Daoy (cell line): ENCODE data around the gene CYTH4. TPM values are rescaled to one million over a fixed set of nuclear protein-coding genes. Genes with fewer than 3 reads are reported as not detected.
"Not testable (repeated sequence)": the region's sequence is repeated elsewhere in the genome, so short reads cannot be mapped to it uniquely, and the experiment has no call there.

Source experiments
- DNase-seq: peaks from one replicate; pipeline ENCODE4 v3.0.0-alpha.2; 2015; ENCODE audit warnings: low read depth
- total RNA-seq: library from RNA; depleted of rRNA; stranded (reverse); fragments of >200 nt; shearing (Covaris generic); gene quantifications from 2 replicates; pipeline ENCODE4 v1.2.3, GENCODE V29; 2014

The CYTH4 gene
- total RNA-seq, 1 experiment from 2014 or later = 1.7 TPM

DNA sequence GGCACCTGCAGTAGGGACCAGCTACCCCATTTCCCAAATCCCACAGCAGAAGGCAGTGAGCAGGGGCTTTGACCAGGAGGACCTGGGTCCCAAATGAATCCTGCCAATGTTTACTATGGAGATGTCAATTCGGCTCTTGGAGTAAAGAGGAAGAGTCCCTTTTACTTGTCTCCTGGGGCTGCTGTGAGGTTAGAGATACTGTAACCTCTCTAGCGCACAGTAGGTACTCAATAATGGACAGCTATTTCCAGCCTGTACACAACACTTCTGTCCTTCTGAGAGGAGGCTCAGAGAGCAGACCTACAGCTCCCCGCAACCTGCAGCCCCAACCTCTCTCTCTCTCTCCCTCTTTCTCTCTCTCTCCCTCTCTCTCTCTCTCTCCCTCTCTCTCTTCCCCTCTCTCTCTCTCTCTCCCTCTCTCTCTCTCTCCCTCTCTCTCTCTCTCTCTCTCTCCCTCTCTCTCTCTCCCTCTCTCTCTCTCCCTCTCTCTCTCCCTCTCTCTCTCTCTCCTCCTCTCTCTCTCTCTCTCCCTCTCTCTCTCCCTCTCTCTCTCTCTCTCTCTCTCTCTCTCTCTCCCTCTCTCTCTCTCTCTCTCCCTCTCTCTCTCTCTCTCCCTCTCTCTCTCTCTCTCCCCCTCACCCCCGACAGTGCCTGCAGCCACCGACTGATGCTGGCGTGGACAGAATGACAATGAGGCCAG is 46.4 kb downstream of the CYTH4 start:
- not testable (repeated sequence) for DNase-seq

DNA sequence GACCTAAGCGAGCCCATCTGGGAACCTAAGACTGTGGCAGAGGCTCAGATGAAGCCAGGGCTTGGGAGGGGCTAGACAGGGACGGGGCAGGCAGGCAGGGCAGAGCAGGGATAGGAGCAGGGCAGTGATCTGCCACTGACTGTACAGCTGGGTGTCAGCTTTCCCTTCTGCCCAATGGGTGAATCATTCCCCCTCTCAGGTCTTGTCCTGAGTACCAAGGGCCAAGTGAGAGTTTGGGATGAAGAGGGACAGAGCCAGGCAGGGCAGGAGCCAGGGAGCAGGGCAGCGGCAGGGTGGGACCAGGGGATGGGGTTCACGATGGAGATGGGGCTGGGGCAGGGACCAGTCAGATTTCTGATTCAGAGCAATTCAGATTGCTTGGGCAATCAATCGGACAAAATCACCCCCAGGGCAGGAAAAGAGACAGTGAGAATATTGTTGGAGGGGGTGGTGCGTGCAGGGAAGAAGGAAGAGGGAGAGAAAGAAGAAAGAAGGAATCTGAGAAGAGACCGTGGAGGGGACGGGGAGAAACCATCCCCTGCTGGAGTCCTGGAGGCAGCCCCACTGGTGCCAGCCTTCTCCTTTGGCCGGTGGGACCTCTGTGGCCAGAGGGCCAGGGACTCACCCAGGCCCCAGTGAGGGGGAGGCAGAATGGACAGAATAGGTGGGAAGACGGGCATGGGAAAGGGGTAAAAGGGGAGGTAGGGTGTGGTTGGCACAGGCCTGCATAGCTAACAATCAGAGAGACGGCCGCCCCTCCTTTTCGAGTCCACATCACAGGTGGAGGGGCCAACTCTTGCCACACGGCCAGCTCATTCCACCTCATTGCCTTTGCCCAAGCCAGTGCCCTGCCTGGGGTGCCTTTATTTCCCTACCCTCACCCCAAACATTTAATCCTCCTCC is 47.2 kb downstream of the CYTH4 start:
- DNase-seq = peak; percentile 62

DNA sequence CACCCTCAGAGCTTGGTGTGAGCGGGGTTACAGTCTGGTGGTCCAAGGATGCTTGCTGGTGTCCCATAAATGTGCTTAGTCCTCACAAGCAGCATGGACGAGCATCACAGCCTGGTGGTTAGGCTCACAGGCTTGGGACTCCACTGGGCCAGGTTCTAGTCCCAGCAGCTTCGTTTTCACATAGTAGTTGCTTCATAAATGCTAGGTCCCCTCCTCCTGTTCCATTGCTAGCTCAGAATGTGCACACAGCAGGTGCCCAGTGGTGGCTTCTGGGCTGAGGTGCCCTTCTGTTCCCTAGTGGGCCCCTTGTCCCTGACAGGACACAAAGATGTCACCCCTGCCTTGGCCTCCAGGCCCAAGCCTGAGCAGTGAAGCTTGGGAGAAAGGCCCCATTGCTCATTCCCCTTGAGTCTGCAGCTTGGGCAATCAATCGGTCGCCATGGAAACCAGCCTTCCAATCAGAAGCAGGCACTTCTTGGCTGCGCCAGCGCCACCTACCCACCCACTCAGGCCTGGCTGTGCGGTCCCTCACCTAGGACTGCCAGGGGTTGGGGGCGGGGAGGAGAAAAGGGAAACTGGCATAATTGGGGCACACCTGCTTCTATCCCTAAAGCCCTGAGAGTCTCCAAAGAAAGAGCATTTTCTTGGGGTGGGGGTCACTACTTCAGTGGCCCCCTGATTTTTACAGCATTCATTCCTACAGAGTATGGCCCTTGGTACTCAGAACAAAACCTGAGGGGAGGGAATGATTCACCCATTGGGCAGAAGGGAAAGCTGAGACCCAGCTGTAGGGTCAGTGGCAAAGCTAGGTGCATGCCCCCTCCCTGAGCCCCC is 48.1 kb downstream of the CYTH4 start:
- peak; percentile 84 for DNase-seq

DNA sequence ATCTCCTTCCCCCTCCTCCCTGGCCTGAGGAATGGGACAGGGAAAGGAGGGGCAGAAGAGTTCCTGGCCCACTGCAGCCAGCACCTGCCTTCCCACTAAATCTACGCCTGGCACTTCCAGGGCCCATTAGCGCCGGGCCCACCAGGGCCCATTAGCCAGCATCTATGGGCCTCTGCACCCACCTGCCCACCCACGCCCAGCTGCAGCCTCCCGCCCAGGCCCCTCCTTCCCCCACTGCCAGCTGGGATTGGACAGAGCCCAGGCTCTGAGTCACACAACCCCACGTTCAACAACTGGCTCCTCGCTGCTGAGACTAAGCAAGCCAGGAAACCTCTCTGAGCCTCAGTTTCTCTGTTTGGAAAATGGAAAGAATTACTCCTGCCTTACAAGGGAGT is 48.7 kb downstream of the CYTH4 start:
- peak; percentile 82 for DNase-seq

DNA sequence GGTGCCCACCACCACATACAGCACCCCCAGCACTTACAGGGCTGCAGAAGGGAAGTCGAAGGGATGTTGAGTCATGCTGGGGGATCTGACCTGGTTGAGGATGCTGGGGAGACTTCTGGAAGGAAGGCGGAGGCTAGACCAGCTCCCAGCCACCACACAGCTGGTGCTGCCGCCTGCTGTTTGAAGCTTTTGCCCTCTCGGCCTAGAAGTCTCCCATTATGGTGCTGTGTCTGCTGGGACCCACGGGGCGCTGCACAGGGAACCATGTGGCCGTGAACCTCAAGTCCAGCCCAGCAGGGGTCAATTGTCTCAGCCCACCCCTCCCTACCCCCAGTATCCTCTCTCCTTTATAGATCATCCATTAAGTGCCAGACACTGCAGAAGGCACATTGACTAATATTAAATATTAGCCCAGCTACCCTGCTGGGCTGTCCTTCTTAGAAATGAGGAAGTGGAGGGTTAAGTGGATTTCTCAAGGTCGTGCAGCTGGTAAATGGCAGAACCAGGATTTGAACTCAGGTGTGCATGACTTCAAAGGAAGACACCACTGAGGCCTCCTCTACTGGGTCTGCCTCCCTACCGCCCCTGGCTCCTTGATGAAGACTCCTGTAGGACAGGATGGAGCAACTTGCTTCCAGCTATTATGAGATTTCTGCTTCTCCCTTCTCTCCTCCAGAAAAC is 49.7 kb downstream of the CYTH4 start:
- peak; percentile 58 for DNase-seq

DNA sequence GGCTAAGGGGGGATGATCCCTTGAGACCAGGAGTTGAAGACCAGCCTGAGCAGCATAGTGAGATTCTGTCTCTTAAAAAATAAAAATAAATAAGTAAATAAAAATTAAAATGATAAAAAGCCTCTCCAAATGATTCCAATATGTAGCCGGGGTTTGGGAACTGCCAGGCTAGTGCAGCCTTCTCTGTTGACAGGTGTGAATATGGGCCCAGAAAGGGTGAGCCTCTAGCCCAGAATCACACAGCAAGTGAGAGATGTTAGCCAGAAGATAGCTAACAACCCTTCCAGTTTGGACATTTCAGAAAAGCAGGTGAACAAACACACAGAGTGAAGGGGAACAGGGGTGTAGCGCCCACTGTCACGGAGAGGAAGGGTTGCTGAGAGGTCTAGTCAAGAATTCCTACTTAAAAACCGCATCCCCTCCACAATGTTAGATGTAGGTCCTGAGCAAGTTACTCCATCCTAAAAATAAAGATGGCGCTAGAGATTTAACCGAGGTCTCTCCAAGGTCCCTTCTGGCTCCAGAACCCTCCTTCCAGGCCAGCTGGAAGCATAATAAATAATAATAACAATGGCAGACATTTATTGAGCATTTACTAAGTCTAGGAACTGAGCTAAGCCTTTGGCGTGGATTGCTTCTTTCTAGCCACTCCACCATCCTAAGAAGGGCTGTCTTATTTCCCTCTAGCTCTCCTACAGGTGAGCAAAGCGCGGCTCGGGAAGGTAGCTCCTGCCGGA is 51.6 kb downstream of the CYTH4 start:
- no peak for DNase-seq

DNA sequence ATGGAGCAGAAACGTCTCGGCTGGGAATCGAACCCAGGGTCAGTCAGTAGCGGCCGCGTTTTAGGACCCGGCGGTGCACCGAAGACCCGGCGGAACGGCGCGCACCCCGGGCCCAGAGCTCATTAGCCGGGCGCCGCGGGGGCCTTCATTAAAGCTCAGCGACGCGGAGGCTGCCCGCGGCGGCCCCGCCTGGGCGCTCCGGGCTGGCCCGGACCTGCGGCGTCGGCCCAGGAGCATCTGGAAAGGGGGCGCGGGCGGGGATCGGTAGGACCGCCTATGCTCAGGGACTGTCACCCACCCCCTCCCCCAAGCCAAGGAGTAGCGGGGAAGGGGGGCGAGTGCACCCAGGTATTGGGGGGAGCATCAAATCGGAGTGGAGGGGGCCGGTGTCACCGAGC is 52.2 kb downstream of the CYTH4 start:
- no peak for DNase-seq

DNA sequence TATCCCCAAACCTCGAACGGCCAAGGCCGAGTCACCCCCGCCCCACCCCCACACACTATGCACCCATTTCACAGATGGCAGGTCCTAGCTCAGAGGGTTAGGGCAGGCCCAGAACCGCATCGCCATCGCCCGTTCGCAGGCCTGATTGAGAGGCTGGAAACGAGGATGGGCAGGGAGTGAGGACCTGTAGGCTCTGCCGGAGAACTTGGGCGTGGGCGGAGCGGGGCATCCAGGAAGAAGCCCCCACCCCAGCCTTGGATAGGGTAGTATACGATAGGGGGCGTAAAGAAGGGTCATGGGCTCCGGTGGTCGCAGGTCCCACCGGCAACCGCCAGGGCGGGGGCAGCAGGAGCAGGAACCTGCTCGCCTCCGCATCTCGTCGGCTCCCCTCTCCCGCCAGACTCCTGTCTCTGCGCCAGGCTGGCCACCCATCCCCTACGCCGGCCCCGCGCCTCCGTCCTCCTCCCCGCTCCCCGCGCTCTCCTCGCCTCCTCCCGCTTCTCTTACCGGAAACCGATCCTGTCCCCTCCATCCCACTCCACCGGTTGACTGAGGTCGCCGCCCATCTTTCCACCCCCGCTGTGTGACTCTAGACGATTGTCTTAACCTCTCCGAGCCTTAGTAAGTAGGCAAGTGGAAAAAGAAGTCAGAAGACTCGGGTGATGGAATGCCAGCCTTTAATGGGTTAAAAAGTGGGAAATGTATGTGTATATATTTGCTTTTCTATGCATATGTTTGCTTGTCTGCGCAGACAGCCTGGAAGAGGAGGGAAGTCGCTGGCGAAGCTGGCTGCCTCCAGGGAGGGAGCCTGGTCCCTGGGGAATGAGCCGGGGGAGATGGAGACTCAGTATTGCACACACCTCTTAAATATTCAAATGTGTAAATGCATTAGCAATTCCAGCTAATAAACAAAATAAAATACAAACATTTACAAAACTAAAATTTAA is 52.8 kb downstream of the CYTH4 start:
- no peak for DNase-seq

DNA sequence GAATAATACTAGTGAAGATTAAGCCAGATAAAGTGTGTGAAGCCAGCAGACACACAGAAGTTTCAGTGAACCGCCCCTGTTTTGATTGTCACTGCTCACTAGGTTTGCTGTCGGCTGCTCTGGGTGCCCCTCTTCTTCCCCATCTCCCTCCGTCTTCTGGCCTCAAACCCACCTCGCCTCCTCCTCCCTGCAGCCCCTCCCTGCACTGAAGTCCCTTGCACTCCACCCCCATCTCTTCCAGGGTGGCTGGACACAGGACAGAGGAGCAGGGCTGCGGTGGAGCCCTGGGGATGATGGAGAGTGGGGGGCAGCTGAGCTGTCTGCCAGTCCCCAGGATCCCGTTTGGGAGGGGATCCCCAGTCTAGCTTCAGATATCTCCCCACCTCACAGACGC is 53.5 kb downstream of the CYTH4 start:
- DNase-seq = no peak

DNA sequence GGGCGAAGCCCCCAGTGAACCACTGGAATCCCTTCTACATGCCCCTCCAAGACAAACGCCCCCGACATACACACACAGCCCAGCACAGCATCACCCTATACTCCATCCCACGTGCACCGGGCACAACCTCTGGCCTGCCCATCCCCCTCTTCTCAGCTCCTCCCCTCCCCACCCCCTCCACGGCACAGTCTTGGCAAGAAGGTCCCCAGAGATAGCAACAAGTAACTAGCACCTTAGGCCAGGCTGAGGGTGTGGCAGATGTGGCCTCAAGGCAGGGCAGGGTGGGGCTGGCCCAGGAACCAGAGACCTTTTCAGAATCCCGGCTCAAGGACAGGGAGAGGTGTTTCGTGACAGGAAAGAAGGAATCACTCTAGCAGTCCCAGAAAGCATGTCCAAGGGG is 54.3 kb downstream of the CYTH4 start:
- no peak for DNase-seq

DNA sequence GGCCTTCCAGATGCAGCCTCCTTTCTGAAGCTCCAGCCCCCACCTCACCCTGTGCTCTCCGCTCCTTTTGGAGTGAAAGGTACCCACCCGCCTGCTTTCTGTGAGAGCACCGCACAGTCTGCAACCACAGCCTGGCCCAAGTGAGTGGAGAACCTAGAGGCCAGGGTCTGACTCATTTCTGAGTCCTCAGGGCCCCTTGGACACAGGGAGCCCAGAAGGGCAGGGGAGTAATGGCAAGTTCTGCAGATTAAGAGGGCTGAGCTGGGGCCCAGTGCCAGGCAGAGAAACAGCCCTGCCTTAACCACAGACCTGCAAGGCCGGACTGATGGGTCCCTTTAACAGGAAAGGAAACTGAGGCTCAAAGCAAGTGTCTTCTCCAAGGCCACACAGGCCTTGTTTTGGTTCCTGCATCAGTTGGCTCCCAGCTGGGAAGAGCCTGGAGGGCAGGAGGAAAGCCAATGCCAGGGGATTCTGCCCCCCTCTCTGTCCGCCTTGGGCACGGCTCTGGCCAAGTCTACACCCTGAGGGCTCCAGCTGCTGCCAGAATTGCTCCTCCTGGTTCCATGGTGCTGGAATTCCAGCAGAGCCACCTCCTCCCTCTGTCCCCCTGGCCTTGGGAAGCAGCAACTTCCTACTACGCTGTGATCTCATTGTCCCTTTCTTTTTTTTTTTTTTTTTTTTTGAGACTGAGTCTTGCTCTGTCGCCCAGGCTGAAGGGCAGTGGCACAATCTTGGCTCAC is 55.1 kb downstream of the CYTH4 start:
- peak; percentile 36 for DNase-seq

DNA sequence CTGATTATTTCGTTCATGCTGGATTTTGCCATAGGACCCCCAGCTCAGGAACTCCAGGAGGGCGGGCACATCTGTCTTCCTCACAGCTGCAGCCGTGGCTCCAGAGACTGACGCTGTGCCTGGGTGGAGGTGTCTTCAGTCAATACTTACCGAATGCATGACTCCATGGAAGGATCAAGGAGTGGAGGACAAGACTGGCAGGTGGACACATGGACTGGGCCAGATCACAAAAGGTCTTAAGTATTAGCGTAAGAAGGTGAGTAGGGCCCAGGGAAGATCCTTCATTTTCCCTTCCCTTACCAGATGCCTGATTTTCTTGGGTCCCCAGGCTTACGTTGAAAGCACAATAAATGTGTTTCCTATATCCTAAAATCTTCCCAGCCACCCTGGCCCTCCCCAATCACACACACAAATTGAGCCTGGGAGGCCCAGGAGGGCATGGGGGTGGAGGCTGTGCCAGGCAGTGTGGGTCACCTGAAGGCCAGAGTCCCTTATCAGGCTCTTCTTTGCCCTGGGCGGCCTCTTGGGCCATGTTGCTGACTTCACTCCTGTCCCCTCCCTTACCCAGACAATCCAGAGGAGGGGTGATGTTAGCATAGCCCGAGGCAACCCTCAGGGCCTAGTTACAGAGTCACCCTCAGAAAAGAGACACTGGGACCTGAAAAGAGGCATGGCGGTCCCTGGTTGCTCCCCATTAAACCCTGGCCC is 56.4 kb downstream of the CYTH4 start:
- no peak for DNase-seq

DNA sequence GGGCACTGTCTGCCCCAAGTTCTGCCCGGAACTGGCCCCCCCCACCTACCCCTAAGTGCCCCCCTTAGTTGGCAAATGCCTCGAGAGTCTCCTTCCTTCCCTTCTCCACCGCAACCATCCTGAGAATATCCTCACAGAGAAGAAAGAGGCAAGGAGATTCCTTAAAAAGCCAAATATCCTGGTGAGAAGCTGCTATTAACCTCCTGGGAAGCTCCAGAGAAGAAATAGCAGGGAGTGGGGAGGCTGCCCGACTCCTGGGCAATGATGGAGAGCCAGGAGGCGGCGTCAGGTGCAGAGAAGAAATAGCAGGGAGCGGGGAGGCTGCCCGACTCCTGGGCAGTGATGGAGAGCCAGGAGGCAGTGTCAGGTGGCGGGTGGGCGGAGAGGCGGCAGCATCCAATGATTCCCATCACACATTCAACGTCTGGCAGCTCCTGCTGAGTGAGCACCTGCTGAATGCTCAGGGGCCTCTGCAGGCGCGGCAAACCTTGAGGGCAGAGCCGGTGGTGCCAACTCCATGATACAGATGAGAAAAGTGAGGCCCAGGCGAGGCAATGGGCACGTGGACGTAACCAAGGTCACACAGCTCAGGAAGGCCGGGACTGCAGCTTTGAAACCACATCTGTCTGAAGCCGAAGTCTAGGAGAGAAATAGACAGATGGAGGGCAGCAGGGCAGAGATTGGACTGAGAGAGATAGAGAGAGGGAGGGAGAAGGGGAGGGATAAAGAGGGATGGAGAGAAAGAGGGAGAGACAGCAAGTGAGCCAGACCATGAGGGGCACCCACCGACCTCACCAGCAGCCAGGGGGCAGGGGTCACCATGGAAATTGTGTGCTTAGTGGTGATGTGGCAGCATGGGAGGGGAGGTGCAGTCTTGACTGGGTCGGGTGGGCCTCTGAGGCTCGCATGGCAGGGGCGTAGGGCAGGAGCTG is 58.3 kb downstream of the CYTH4 start:
- no peak for DNase-seq

DNA sequence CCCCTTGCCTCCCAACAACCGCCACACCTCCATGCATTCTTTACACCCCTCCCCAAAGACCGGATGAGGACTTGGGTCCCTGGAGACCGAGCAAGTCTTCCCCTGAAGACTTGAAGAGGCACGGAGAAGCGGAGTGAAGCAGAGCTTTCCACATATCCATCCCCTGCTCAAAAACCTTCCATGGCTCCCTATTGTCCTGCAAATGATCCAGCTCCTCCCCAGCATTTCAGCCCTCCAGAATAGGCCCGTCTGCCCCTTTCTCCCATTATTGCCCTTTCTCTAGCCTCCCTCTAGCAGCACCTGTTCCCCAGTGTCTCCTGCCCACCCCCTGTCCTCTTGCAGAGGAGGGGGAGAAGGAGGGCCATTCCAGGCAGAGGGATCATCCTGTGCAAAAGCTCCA is 59.8 kb downstream of the CYTH4 start:
- DNase-seq = no peak

DNA sequence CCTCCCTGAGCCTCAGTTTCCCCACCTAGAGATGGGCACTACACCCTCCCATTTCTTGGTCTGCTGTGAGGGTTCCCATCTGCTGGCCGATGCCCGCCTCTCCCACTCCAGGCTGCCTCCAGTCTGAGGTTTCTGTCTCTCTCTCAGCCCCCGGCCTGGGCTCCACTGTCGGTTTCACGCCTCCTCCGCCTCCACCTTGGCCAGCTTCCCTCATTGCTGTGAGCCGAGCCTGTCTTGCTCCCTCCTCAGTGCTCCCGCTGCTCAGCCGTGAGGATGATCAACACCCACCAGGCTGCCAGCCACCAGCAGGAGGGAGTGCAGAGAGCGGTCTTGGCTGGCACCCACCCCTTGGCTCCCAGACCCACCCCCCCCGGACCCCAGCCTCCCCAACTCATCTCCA is 61.0 kb downstream of the CYTH4 start:
- DNase-seq = no peak

DNA sequence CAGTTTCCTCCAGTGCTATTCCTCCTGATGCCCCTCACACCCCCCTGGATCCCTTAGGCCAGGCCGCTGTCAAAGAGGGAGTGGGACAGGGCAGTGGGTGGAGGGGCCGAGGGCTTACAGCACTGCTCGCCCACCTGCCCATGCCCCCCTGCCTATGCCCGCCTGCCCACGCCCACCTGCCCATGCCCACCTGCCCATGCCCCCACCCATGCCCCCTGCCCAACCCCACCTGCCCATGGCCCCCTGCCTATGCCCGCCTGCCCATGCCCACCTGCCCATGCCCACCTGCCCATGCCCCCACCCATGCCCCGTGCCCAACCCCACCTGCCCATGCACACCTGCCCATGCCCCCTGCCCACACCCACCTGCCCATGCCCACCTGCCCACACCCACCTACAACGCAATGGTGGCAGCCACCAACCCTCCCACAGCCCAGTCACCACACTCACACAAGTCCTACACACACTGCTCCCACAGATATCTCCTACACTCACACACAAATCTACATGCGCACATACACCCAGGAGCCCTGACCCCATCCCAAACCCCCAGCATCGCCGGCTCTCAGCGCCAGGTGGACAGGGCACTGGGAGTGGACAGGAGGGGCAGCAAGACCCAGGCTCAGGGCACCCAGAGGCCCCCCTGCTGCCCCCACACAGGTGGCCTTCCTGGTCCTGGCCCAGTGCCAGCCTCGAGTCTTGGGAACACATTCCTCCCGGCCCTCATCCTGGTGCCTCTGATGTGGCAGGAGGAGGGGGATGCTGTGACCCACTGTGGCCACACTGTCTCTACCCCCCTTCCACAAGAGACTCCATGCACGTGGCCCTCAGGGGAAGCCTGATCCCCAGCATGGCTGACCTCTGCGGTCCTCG is 61.8 kb downstream of the CYTH4 start:
- no peak for DNase-seq
